GM18505 (cell line): ENCODE data around the gene MYO3A.

Experiments
- ATAC-seq: cut with Tn5 transposase; IDR thresholded peaks from one replicate; pipeline ENCODE4 v1.9.1; 2021; ENCODE audit not compliant: unreplicated experiment
- POLR2A ChIP-seq: IDR thresholded peaks from 4 replicates; pipeline ENCODE4 v1.6.1; 2011; ENCODE audit warnings: borderline replicate concordance; ENCODE audit not compliant: insufficient read depth, insufficient read length; ENCODE audit errors: extremely low read depth

MYO3A gene, protein sequence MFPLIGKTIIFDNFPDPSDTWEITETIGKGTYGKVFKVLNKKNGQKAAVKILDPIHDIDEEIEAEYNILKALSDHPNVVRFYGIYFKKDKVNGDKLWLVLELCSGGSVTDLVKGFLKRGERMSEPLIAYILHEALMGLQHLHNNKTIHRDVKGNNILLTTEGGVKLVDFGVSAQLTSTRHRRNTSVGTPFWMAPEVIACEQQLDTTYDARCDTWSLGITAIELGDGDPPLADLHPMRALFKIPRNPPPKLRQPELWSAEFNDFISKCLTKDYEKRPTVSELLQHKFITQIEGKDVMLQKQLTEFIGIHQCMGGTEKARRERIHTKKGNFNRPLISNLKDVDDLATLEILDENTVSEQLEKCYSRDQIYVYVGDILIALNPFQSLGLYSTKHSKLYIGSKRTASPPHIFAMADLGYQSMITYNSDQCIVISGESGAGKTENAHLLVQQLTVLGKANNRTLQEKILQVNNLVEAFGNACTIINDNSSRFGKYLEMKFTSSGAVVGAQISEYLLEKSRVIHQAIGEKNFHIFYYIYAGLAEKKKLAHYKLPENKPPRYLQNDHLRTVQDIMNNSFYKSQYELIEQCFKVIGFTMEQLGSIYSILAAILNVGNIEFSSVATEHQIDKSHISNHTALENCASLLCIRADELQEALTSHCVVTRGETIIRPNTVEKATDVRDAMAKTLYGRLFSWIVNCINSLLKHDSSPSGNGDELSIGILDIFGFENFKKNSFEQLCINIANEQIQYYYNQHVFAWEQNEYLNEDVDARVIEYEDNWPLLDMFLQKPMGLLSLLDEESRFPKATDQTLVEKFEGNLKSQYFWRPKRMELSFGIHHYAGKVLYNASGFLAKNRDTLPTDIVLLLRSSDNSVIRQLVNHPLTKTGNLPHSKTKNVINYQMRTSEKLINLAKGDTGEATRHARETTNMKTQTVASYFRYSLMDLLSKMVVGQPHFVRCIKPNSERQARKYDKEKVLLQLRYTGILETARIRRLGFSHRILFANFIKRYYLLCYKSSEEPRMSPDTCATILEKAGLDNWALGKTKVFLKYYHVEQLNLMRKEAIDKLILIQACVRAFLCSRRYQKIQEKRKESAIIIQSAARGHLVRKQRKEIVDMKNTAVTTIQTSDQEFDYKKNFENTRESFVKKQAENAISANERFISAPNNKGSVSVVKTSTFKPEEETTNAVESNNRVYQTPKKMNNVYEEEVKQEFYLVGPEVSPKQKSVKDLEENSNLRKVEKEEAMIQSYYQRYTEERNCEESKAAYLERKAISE (N-terminal part only)

DNA sequence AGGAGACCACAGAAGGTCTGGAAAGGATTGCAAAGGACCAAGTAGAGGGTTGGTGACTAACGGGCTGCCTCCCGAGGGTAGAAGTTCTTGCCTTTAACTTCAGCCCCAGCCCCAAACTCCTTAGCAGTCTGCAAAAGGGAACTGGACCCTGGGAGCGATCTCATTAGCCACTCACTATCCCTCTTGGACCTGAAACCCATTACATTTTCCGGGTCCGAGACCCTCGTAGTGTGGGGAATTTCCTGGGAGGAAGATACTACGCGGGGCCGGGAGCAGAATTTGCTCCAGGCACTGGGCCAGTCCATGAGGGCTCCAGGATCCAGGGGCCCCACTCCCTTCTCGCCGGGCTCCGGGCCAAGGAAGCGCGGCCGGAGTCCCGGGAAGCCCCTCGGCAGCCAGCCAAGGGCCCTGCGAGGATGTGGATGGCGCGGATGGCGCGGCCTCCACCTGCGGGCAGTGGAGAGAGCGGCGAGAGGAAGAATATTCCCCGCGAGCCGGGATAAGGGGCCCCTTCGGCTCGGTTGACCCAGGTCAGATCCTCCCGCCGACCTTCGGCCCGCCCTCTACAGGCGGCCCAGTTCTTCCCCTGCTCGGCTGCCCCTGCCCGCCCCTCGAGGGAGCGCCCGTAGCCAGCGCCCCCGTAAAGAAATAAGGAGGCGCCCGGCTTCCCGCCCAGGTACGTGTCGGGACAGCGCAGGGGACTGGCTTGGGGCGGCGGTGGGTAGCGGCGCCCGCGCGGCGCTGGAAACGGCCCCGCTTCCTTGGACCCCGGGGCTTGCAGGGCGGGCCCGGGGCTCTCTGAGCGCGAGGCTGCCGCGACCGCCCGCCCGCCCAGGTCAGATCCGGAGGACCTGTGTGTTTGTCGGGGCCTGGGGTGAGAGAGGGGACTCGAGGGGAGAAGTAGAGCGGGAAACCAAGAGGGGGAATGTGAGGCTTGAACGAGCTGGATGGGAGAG is at the start of gene MYO3A:
Gene MYO3A (plus strand): TSS at position 577 of the 956 bp plus-strand sequence. CDS start 17,882 bp downstream, outside the sequence.
- ATAC-seq: no peak
- no peak for TF ChIP-seq POLR2A

DNA sequence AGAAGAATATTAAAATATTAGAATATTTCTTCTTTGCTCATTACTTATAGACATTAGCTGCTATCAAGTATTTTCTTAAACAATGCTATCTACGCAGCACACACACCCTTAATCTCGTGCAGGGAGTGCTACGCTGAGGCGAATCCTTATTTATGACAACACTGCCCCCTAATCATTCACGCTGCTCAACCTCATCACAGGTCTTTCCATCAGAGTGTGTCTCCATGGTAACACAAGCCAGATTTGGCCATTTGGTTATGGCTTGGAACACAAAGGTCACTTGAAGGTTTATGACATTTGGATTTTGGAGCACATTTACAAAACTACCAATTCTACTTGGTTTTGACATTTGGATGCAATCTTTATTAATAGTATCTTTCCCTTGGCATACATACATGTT is 45.4 kb upstream of the MYO3A start:
- no peak for ATAC-seq
- no peak for TF ChIP-seq POLR2A

DNA sequence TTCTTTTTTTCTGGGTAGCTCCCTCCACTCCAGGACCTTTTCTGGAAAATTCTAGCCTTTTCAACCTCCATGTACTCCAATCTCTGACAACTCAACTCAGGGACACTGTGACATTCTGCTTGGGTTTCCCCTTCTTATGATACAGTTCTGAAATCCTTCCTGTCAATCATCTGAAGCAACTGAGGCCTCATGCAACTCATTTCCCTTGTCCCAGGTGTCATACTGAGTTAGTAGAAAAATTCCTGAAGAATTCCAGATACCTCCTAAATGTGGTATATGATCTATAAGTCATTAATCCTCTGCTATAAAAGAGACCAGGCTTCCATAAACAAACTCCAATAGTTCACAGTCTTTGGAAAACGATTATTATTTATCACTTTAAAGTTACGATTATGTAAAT is 43.0 kb upstream of the MYO3A start:
- no peak for TF ChIP-seq POLR2A
- ATAC-seq: no peak

DNA sequence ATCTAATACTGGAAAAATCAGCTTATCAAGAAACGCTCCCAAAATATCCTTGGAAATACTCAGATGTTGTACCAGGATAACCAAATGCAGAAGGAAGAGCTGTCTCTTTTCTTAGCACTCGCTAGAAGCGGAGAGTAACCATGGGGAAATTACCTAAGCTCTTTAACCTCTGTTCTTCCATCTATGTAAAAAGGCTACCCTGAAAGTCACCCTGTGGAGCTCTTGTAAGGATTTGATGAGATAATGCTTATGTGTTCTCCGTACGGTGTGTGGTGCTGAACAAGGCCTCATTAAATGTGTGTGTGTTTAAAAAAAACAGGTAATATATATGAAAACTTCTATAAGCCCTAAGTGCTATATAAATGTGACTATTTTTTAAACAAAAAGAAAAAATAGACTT is 38.2 kb upstream of the MYO3A start:
- TF ChIP-seq POLR2A: no peak
- no peak for ATAC-seq

DNA sequence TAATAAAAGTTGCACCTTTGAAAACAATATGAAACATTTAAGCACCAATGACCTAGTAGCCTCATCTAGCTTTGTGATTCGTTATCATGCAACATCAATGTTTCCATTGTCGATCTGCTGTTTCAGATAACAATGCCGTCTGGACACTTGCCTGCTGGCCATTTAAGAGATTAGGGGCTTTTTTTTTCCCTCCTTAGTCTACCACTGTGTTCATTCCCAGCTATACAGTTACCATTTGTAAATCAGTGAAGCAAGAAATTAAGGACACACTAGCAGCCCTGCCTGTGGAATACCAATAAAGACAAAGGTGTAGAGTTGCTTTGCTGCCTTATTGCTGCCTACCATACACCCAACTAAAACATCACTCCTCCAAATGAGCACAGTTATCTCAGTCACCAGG is 37.6 kb upstream of the MYO3A start:
- TF ChIP-seq POLR2A: no peak
- no peak for ATAC-seq

DNA sequence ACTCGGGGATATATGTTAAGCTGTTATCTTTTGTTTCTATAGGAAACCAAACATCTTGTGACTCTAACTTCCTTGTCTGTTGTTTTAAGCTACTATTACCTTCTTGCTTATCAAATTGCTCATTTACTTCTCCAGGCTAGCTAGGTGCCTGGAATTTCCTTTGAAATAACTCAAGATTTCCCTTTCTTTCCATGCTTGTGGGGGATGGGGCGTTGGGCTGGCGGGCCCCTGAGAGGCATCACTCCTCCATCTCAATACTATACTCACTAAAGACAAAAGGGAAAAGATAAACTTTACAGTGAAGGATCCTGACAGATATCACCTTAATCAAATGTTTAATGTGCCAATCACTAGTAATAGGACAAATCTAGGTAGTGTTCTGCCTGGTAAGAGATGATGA is 34.7 kb upstream of the MYO3A start:
- no peak for ATAC-seq
- TF ChIP-seq POLR2A: no peak

DNA sequence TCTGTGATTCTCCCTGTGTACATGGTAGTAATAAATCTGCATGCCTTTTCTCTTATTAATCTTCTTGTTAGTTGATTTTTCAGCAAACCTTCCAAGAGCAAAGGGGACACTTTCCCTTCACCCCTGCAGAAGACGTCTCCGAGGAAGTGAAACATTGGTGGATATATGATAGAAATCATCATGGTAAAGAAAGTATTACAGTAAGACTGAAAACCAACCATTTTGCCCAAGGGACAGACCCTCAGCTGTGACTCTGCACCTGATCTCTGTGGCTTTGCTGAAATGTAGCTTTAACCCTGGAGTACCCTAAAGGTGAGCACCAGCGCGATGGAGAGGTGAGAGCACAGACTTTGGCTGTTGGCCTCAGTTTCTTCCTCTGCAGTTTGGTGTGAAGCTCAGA is 32.8 kb upstream of the MYO3A start:
- no peak for TF ChIP-seq POLR2A
- ATAC-seq: no peak

DNA sequence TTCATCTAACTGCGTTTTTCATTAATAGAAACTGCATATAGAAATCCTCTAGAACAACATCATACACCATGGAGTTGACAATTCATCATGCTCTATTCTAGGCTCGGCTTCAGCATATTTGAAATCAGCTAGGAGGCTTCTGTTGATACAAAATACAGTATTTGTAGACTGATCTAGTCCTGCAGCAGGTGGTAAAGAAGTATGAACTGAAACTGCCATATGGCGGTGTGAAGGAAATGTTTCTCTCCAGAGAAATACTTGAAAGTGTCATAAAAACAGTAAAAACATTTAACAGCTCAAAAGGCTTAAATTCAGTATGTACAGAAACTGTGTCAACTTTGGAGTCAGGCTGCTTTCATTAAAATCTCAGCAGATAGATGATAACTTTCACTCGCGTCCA is 32.0 kb upstream of the MYO3A start:
- peak; percentile 62 for ATAC-seq
- TF ChIP-seq POLR2A: no peak

DNA sequence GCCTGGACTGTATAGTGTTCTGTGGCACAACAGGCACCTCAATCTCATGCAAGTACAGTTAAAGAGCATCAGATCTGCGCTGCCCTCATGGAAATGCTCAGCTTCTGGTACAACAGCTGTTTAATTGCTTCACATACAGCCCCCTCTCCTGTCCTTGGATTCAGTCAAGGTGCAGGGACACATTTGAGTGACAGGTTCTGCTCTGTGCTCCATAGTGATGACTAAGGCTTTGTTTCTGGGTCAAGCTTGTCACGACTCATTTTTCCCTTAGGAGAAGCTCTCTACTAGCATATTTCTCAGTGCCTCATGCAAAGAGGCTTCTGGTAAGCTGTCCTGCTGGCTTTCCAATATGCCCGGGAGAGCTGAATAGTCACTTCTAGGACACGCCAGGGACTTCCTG is 26.8 kb upstream of the MYO3A start:
- TF ChIP-seq POLR2A: no peak
- no peak for ATAC-seq

DNA sequence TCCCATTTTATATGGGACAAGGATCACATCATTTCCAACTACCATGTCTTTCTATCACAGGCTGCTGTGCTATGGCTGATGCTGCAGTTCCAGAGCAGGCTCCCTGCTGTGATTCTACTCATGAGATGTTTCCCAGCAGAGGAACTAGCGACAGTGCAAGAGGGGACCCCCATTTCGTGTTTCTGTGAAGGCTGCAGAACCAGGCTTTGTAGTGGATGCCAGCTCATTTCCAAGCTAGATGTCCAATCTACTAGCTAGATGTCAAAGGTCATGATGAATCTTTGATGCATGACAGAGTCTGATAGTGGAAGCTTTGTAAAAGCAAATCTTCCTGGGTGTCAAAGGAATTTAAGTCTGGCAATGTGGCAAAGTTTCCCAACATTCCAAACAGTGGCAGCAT is 21.2 kb upstream of the MYO3A start:
- ATAC-seq: no peak

DNA sequence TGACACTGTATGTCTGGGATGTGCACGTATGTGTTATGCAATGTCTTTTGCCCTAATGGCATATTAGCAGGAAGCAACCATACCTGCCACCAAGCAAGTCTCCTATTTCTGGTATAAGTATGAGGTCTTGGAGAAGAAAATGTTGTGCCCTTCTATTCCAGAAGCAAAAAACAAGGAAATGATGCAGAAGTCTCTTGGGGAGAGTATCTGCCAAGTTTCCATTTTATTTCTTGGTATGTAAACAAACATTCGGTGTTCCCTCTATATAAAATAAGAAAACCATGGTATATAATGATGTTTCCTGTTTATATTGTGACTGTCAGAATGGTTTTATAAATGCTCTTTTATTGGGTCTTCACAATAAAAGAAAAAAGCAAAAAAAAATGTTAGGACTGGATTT is 19.3 kb upstream of the MYO3A start:
- no peak for ATAC-seq
- no peak for TF ChIP-seq POLR2A

More for the DNA sequence above, 21.2 kb upstream of the MYO3A start:
- TF ChIP-seq POLR2A: no peak

DNA sequence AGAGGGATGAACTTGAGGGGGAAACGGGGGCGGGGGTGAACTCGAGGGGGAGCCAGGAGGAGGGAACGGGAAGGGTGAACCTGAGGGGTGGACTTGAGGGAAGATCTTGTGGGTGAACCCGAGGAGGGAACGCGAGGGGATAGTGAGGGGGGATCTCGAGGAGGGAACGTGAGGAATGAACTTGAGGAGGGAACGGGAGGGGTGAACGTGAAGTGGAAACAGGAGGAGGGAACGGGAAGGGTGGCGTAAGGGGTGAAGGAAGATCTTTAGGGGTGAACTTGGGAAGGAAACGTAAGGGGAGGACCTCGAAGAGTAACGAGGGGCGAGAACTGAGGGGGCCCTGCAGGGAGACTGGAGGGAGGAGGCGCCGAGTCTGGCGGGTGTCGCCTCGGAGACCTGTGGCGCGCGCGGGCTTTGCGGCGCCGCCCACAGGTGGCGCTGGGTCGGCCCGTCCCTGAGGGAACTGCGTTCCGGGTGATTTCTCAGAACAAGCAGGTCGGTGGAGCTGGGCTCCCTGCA is 651 bp downstream of the MYO3A start:
- ATAC-seq: peak; percentile 80
- TF ChIP-seq POLR2A: no peak
